ENCODE results near the gene KRT80. TPM values are rescaled to one million over a fixed set of nuclear protein-coding genes. Genes with fewer than 3 reads are reported as not detected.
A peak's percentile ranks its signal among the peaks of the same experiment; 100 is the strongest.

KRT80 gene
- total RNA-seq, 2 experiments from 2014 or later: not detected

DNA sequence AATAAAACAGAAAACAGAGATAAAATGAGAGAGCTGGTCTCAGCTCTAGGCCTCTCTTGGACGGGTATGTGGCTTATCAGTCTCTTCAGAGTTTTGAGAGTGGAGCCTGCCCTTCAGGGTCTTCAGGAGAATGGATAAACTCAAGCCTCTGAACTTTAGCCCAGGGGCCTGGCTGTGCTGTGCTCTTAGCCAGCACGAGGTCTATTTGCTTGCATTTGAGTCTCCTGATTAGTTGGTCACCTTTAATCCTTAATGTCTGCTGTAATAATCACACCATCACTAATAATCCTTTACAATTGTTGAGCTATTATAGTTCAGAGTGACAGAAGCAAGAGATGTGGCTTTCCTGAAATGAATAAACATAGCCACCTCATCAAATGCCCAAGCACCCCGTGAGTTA is 24.3 kb downstream of the KRT80 start:
- TF ChIP-seq, protein P1, sequence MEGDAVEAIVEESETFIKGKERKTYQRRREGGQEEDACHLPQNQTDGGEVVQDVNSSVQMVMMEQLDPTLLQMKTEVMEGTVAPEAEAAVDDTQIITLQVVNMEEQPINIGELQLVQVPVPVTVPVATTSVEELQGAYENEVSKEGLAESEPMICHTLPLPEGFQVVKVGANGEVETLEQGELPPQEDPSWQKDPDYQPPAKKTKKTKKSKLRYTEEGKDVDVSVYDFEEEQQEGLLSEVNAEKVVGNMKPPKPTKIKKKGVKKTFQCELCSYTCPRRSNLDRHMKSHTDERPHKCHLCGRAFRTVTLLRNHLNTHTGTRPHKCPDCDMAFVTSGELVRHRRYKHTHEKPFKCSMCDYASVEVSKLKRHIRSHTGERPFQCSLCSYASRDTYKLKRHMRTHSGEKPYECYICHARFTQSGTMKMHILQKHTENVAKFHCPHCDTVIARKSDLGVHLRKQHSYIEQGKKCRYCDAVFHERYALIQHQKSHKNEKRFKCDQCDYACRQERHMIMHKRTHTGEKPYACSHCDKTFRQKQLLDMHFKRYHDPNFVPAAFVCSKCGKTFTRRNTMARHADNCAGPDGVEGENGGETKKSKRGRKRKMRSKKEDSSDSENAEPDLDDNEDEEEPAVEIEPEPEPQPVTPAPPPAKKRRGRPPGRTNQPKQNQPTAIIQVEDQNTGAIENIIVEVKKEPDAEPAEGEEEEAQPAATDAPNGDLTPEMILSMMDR (IDR thresholded peaks at IDR 0.05): no peak
- no peaks in the 10 kb centered on the region for H3K9me3 Mint-ChIP-seq
- H3K4me1 ChIP-seq (ENCODE audit: insufficient read depth, low read length): peaks cover 14% of the 10 kb centered on the region
- H3K27ac Mint-ChIP-seq: no peak overlapping the region
- DNase-seq: no peak
- H3K27me3 Mint-ChIP-seq: no peaks in the 10 kb centered on the region
- no peaks in the 10 kb centered on the region for H3K36me3 ChIP-seq (ENCODE audit: insufficient read depth, low read length)
- ATAC-seq (ENCODE audit: poor library complexity): no peak
- POLR2A ChIA-PET: no interaction called here
- intact Hi-C loops (cut with DNase I, micrococcal nuclease): no loop called here
- H3K36me3 Mint-ChIP-seq (ENCODE audit: low read depth): no peaks in the 10 kb centered on the region
- no peak overlapping the region for H3K27ac ChIP-seq (ENCODE audit: low read depth in 1 of 2, low read length in 2 of 2)
- no peaks in the 10 kb centered on the region for H3K27me3 ChIP-seq (ENCODE audit: control insufficient read depth in 1 of 2, insufficient read depth in 2 of 2, low read length in 2 of 2)
- H3K4me3 ChIP-seq (ENCODE audit: low read length): no peak overlapping the region
- no peaks in the 10 kb centered on the region for H3K4me1 Mint-ChIP-seq (ENCODE audit: low read depth)
- H3K9me3 ChIP-seq (ENCODE audit: control insufficient read depth in 1 of 2, insufficient read depth in 1 of 2, low read length in 2 of 2): no peaks in the 10 kb centered on the region
- H3K4me3 Mint-ChIP-seq: no peak overlapping the region
- CTCF ChIA-PET: no interaction called here

- Mint-ChIP-seq H3K4me3 (no peak overlapping the region), H3K36me3 (ENCODE audit: low read depth) (no peaks in the 10 kb centered on the region), H3K4me1 (ENCODE audit: low read depth) (peaks cover 8% of the 10 kb centered on the region), H3K9me3 (no peaks in the 10 kb centered on the region), H3K27me3 (no peaks in the 10 kb centered on the region), H3K27ac (no peak overlapping the region)
- CTCF ChIA-PET: no interaction called here
- POLR2A ChIA-PET: no interaction called here
- Histone ChIP-seq H3K9me3 (ENCODE audit: control insufficient read depth in 1 of 2, insufficient read depth in 1 of 2, low read length in 2 of 2) (no peaks in the 10 kb centered on the region), H3K4me3 (ENCODE audit: low read length) (no peak overlapping the region), H3K4me1 (ENCODE audit: insufficient read depth, low read length) (peaks cover 23% of the 10 kb centered on the region), H3K36me3 (ENCODE audit: insufficient read depth, low read length) (no peaks in the 10 kb centered on the region), H3K27ac (ENCODE audit: low read depth in 1 of 2, low read length in 2 of 2) (no peak overlapping the region), H3K27me3 (ENCODE audit: control insufficient read depth in 1 of 2, insufficient read depth in 2 of 2, low read length in 2 of 2) (no peaks in the 10 kb centered on the region)
- TF ChIP-seq, protein P1 (IDR thresholded peaks at IDR 0.05): no peak
- DNase-seq (no peak), ATAC-seq (ENCODE audit: poor library complexity) (no peak)
- intact Hi-C loops (cut with DNase I, micrococcal nuclease): no loop called here
These were observed 25.1 kb downstream of the KRT80 start for GRCh38 chr12:52166672-52167071.

DNA sequence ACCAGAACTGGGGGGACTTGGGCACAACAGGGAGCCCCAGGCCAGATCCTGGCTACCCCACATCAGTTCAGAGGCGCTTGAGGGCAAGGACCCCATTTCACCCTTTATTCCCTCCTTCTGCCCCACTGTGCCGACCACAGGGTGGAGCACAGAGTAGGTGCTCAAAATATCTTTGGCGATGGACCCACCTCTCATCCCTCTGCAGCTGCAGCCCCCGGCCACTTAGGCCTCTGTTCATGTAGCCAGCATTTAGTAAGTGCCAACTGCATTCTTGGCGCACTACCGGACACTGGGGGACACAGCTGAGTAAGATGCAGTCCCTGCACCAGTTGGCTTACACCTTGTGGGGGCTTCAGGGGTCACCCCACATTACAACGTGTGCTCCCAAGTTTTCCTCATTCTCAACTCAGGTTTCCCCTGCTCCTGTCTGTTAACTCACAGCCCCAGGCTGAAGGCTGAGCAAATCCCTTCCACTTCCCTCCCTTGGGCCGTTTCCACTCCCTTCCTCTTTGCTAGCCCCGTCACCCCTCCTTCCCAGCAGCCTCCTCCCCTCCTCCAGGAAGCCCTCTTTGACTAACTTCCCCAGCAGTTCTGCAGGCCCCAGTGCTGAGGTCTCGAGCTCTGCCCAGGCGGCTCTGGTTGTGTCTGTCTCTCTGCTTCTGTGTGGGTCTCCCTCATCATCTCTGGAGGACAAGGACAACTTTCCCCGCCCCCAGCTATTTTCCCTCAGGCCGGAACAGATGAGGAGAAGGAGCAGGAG is 26.5 kb downstream of the KRT80 start:
- ATAC-seq (ENCODE audit: poor library complexity): no peak

More for the DNA sequence above, 26.5 kb downstream of the KRT80 start:
- no peak overlapping the region for H3K4me3 Mint-ChIP-seq
- peak in 1 of 14 experiments; percentile 44 for DNase-seq
- peaks cover 15% of the 10 kb centered on the region for H3K4me1 Mint-ChIP-seq (ENCODE audit: low read depth)
- no peaks in the 10 kb centered on the region for H3K36me3 ChIP-seq (ENCODE audit: insufficient read depth, low read length)
- H3K27ac ChIP-seq (ENCODE audit: low read depth in 1 of 2, low read length in 2 of 2): no peak overlapping the region
- ChIA-PET POLR2A (no interaction called here), CTCF (no interaction called here)
- H3K4me3 ChIP-seq (ENCODE audit: low read length): no peak overlapping the region
- H3K36me3 Mint-ChIP-seq (ENCODE audit: low read depth): no peaks in the 10 kb centered on the region
- no peaks in the 10 kb centered on the region for H3K27me3 ChIP-seq (ENCODE audit: control insufficient read depth in 1 of 2, insufficient read depth in 2 of 2, low read length in 2 of 2)
- H3K9me3 ChIP-seq (ENCODE audit: control insufficient read depth in 1 of 2, insufficient read depth in 1 of 2, low read length in 2 of 2): no peaks in the 10 kb centered on the region
- intact Hi-C loops (cut with DNase I, micrococcal nuclease): no loop called here
- TF ChIP-seq, protein P1 (IDR thresholded peaks at IDR 0.05): no peak
- no peaks in the 10 kb centered on the region for H3K27me3 Mint-ChIP-seq
- H3K9me3 Mint-ChIP-seq: no peaks in the 10 kb centered on the region
- H3K4me1 ChIP-seq (ENCODE audit: insufficient read depth, low read length): peaks cover 32% of the 10 kb centered on the region
- no peak overlapping the region for H3K27ac Mint-ChIP-seq
